ENCODE results near the gene TANC1.
A peak's percentile ranks its signal among the peaks of the same experiment; 100 is the strongest.

TANC1 gene

DNA sequence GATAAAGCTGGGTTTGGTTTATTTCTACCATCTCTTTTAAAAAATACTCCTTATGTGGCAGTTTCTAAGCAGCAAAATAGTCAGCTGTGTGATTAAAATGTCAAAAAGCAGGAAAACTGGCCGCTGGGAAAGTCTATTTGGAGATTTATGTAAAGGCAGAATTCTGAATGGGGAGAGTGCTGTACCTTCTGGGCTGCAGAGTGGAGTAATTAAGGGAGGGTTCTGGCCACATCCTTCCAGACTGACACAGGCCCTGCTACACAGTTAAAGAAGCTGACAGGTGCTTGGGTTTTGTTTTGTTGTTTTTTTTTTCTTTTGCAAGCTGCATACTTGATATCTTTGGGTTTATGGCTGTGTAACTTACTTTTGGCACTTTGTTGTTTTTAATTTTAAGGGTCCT lies 160.8 kb downstream of the TANC1 start:
- Histone ChIP-seq H3K9me3 (no peaks in the 10 kb centered on the region), H3K27me3 (no peaks in the 10 kb centered on the region), H3K4me1 (peaks cover 0 to 52% (median 23%) of the 10 kb centered on the region in 4 donors), H3K36me3 (no peaks in the 10 kb centered on the region), H3K27ac (no peak overlapping the region), H3K4me3 (no peak overlapping the region)
- DNase-seq = no peak
- TF ChIP-seq, protein P1, sequence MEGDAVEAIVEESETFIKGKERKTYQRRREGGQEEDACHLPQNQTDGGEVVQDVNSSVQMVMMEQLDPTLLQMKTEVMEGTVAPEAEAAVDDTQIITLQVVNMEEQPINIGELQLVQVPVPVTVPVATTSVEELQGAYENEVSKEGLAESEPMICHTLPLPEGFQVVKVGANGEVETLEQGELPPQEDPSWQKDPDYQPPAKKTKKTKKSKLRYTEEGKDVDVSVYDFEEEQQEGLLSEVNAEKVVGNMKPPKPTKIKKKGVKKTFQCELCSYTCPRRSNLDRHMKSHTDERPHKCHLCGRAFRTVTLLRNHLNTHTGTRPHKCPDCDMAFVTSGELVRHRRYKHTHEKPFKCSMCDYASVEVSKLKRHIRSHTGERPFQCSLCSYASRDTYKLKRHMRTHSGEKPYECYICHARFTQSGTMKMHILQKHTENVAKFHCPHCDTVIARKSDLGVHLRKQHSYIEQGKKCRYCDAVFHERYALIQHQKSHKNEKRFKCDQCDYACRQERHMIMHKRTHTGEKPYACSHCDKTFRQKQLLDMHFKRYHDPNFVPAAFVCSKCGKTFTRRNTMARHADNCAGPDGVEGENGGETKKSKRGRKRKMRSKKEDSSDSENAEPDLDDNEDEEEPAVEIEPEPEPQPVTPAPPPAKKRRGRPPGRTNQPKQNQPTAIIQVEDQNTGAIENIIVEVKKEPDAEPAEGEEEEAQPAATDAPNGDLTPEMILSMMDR (IDR thresholded peaks at IDR 0.05) = no peak
- intact Hi-C loops (cut with DNase I; ENCODE audit: low total_unique reads) = no loop called here

DNA sequence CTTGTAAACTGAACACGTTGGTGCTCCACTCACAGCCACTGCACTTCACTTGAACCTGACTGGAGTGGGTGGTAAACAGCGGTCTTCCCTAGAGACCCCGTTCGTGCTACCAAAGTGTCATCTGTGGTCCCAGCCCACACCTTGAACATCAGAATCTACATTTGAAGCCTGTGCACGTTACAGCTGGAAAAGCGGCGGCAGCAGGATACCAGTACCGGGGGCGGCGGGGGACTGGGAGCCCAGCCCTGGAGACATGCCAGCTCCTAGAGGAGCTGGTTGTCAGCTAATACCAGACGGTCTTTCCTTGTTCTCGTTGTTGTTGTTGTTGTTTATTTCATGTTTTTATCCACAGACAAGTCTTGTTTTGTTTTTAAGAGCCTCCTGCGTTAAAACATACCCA lies 161.4 kb downstream of the TANC1 start:
- Histone ChIP-seq H3K27ac (no peak overlapping the region), H3K27me3 (no peaks in the 10 kb centered on the region), H3K36me3 (no peaks in the 10 kb centered on the region), H3K9me3 (no peaks in the 10 kb centered on the region), H3K4me1 (peaks cover 0 to 52% (median 18%) of the 10 kb centered on the region in 4 donors), H3K4me3 (no peak overlapping the region)
- TF ChIP-seq, protein P1 (IDR thresholded peaks at IDR 0.05) = no peak
- intact Hi-C loops (cut with DNase I; ENCODE audit: low total_unique reads) = no loop called here
- DNase-seq = no peak

DNA sequence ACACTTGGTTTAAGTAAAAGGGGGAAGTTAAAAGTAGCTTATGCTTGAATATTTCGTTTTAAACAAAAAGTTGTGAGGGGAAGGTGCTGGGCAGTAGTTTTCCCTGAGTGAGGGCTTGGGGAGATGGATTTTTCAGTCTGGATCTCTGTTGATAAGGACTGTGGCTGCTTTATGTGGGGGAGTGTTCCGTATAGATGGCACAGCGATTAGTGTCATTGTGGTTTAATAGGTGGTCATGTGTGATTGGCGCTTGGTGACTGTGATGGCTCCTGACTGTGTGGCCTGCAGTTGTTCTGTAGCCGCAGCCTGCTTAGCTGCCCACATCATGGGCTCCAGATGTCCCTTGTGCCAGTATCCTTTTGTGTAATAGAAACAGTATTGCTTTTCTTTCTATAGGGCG lies 161.9 kb downstream of the TANC1 start:
- Histone ChIP-seq H3K36me3 (no peaks in the 10 kb centered on the region), H3K4me1 (peaks cover 0 to 52% (median 18%) of the 10 kb centered on the region in 4 donors), H3K4me3 (no peak overlapping the region), H3K27ac (no peak overlapping the region), H3K9me3 (no peaks in the 10 kb centered on the region), H3K27me3 (no peaks in the 10 kb centered on the region)
- DNase-seq = no peak
- TF ChIP-seq, protein P1 (IDR thresholded peaks at IDR 0.05) = no peak
- intact Hi-C loops (cut with DNase I; ENCODE audit: low total_unique reads) = no loop called here

DNA sequence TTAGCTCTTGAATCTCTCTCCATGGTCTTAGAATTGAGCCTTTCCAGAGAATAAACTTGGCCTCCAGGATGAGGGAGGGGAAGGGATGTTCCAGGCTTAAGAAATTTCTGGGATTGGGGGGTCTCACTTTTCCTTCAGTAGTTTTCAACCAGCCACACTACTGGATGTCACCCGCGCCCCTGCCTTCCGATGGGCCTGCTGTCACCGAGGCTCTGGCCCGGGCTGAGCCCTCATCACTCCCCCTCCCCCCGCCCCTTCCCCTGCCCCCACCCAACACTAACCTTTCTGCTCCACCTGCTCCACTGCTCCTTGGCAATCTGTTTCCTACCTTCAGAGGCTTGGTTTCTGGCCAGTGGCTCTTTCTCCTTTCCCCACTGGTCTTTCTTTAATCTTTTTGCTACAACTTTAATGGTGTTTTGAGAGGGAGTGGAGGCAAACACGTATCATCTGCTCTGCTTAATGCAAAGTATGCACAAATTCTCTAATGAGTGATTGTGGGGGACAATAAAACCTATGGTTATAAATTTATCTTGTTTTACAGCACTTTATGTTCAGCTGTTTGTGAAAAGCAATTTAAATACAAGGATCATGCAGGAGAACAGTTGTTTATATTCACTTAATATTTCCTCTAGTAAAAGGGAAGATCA lies 162.9 kb downstream of the TANC1 start:
- no peaks in the 10 kb centered on the region for H3K27me3 ChIP-seq
- peak overlapping the region in 1 of 2 donors; percentile 55 for H3K27ac ChIP-seq
- H3K36me3 ChIP-seq = no peaks in the 10 kb centered on the region
- TF ChIP-seq, protein P1 (IDR thresholded peaks at IDR 0.05) = no peak
- H3K9me3 ChIP-seq = no peaks in the 10 kb centered on the region
- intact Hi-C loops (cut with DNase I; ENCODE audit: low total_unique reads) = no loop called here
- no peak for DNase-seq
- peaks cover 0 to 60% (median 24%) of the 10 kb centered on the region in 4 donors for H3K4me1 ChIP-seq
- no peak overlapping the region for H3K4me3 ChIP-seq

DNA sequence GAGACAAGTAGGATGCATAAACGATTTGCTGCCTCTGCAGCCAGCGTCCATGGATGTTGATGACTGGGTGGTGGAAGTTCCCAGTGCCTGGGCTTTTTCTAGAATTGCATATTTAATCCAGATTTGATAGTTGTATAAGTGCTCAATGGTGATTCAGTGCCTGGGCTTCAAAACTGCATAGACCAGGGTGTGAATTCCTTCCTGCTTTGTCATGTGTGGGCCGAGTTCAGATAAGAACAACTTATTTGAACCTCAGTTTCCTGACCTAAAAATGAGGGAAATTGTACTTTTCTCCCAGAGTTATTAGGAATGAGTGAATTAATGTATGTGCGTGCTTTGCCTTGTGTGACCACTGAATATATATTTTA lies 163.5 kb downstream of the TANC1 start:
- H3K4me3 ChIP-seq = no peak overlapping the region
- H3K27me3 ChIP-seq = no peaks in the 10 kb centered on the region
- no peaks in the 10 kb centered on the region for H3K36me3 ChIP-seq
- intact Hi-C loops (cut with DNase I; ENCODE audit: low total_unique reads) = no loop called here
- H3K27ac ChIP-seq = peak overlapping the region; percentile 14 to 55
- TF ChIP-seq, protein P1 (IDR thresholded peaks at IDR 0.05) = no peak
- H3K9me3 ChIP-seq = no peaks in the 10 kb centered on the region
- DNase-seq = no peak
- peaks cover 0 to 64% (median 23%) of the 10 kb centered on the region in 4 donors for H3K4me1 ChIP-seq

Data from tibial artery (tissue), 4 donors.